GM12892 (cell line): ENCODE measurements around the gene FN1.

Experiments
- POLR2A ChIP-seq: IDR thresholded peaks from 2 replicates; pipeline ENCODE4 v1.6.1; 2011; ENCODE audit warnings: low read depth, low read length, control low read depth
- POLR2AphosphoS5 ChIP-seq: IDR thresholded peaks from 2 replicates; pipeline ENCODE4 v1.6.1; 2011; ENCODE audit warnings: low read depth, low read length, control low read depth

DNA sequence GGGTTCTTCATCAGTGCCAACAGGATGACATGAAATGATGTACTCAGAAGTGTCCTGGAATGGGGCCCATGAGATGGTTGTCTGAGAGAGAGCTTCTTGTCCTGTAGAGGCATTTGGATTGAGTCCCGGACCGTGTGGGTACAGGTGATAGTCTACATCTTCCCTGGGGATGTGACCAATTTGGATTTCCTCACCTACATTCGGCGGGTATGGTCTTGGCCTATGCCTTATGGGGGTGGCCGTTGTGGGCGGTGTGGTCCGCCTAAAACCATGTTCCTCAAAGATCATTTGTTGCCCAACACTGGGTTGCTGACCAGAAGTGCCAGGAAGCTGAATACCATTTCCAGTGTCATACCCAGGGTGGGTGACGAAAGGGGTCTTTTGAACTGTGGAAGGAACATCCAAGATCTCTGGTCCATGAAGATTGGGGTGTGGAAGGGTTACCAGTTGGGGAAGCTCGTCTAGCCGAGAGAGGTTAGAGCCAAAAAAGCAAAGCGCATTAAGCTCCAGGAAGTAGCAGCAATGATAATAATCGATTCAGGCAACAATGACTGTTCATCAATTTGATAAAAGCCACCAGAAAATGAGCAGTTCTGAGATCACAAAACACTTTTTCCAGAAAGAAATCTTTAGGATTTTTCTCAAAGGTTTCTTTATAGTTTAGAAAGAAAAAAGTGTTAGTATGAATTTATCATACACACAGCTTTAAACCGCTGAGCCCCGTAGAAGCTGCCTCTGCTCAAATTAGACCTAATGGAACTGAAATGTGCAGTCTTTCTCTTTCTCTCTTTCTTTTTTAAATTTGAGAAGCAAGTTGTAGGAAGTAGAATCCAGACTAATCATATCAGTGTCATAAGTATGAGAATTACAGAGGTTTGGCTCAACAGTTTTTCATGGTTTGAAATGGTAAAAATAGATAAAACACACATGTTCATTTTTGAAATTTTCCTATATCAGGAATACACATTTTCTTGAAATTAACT lies 63.7 kb downstream of the FN1 start:
- TF ChIP-seq POLR2A, result no peak
- no peak for TF ChIP-seq POLR2AphosphoS5
